Mesodermal cell (in vitro differentiated cells): ENCODE data around the gene ZP4.
"Not testable (repeated sequence)": the region's sequence is repeated elsewhere in the genome, so short reads cannot be mapped to it uniquely, and the experiment has no call there.

ENCODE experiments used
- H3K27ac ChIP-seq: 2 replicates; pipeline ENCODE4 v1.7.0; 2013; ENCODE audit warnings: mild to moderate bottlenecking, low read depth, low read length, moderate library complexity; ENCODE audit not compliant: severe bottlenecking
- H3K36me3 ChIP-seq: 2 replicates; pipeline ENCODE4 v1.7.1; 2013; ENCODE audit warnings: mild to moderate bottlenecking, low read length, moderate library complexity; ENCODE audit not compliant: control insufficient read depth, insufficient read depth
- H3K4me1 ChIP-seq: one replicate; pipeline ENCODE4 v1.7.1; 2013; ENCODE audit warnings: mild to moderate bottlenecking, low read length; ENCODE audit not compliant: insufficient read depth, control insufficient read depth, poor library complexity, severe bottlenecking
- H3K4me3 ChIP-seq: 2 replicates; pipeline ENCODE4 v1.7.0; 2013; ENCODE audit warnings: low read length, control low read depth, mild to moderate bottlenecking; ENCODE audit not compliant: insufficient read depth, poor library complexity, severe bottlenecking; ENCODE audit errors: extremely low read depth
- H3K9me3 ChIP-seq: 2 replicates; pipeline ENCODE4 v1.7.1; 2013; ENCODE audit warnings: mild to moderate bottlenecking, low read length, moderate library complexity; ENCODE audit not compliant: control insufficient read depth
- WGBS, 2 experiments: methylation state at CpG; one replicate each; pipeline ENCODE4 v1.1.5; 2013; ENCODE audit warnings: missing lambda C conversion rate in 2 of 2; ENCODE audit not compliant: insufficient coverage in 2 of 2; 5-methylcytosine and 5-hydroxymethylcytosine counted together

ZP4 gene

DNA sequence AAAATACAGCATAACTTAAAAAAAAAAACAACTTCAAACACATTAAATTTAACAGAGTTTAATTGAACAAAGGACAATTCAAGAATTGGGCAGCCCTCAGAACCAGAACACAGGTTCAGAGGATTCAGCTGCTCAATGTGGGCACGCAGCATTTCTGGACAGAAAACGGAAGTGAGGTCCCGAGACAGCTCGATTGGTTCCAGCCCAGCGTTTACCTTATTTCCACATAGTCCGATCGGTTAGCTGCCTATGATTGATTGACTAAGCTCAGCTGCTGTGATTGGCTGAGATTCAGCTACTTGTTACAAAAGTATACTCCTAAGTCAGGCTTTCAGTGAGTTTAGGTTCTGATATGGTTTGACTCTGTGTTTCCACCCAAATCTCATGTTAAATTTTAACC is 33.3 kb downstream of the ZP4 start:
- Histone ChIP-seq H3K9me3 (no peaks in the 10 kb centered on the region), H3K4me1 (no peaks in the 10 kb centered on the region), H3K36me3 (no peaks in the 10 kb centered on the region), H3K4me3 (no peak overlapping the region), H3K27ac (no peak overlapping the region)
- 90 to 96% methylated on average over 7 of the region's 7 CpGs for WGBS, 2 experiments

DNA sequence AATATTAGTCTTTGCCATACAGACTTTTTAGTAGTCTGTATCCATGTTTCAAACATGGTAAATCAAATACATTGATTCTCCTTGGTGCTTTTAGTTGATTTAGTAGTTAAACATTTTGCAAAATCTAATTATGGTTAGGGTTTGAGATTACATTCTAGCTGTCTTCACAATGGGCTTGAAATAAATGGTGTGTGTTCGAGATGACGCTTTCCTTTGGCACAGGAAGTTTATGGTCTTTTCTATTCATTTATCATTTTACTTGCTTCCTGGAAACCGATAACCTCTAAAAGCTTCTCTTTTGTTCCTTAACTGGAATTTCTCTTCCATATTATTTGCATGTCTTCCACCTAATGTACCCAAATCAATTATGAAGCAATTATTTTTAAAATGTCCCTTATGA is 38.4 kb downstream of the ZP4 start:
- 100% methylated on average over 1 of the region's 3 CpGs for WGBS, 2 experiments
- Histone ChIP-seq H3K27ac (no peak overlapping the region), H3K9me3 (no peaks in the 10 kb centered on the region), H3K4me1 (no peaks in the 10 kb centered on the region), H3K36me3 (no peaks in the 10 kb centered on the region), H3K4me3 (no peak overlapping the region)

DNA sequence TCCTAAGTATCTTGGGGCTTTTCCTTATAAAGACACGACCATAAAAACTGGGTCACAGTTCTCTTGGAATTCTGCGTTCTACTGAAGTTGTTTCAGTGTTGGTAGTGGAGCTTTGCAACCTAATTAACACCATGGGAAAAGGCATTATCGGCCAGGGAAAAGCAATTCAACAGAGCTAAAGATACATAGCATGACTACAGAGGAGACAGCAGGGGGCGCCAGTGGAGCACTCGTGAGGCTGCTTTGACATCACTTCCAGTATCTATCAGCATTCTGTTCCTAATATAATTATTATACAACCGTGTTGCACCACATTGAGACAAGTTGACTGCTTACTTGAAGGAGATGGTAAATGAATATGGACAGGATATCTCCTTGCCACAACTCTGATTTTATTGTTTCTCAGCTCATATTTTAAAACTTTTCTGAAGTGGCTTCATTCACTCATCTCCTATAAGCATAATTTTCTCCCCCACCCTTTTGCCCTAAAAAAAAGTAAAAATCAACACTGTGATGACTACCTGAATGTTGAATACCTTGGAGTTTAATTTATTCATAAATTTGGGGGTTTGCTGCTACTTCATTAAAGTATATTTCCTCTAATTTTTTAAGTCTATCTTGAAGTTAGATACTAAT is 39.4 kb downstream of the ZP4 start:
- Histone ChIP-seq H3K36me3 (no peaks in the 10 kb centered on the region), H3K27ac (no peak overlapping the region), H3K9me3 (no peaks in the 10 kb centered on the region), H3K4me1 (no peaks in the 10 kb centered on the region), H3K4me3 (no peak overlapping the region)
- WGBS, 2 experiments = 22% methylated on average over 2 to 3 of the region's 6 CpGs

DNA sequence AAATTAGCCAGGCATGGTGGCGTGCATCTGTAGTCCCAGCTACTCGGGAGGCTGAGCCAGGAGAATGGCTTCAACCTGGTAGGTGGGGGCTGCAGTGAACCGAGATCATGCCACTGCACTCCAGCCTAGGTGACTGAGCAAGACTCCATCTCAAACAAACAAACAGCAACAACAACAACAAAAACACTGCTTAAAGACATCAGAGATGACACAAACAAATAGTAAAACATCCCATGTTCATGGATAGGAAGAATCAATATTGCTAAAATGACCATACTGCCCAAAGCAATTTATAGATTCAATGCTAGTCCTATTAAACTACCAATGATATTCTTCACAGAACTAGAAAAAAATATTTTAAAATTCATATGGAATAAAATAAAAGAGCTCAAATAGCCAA is 47.2 kb downstream of the ZP4 start:
- not testable (repeated sequence) for H3K27ac ChIP-seq, H3K9me3 ChIP-seq, H3K4me3 ChIP-seq, H3K36me3 ChIP-seq, H3K4me1 ChIP-seq
- WGBS, 2 experiments = 74 to 100% methylated on average over 1 to 3 of the region's 3 CpGs

DNA sequence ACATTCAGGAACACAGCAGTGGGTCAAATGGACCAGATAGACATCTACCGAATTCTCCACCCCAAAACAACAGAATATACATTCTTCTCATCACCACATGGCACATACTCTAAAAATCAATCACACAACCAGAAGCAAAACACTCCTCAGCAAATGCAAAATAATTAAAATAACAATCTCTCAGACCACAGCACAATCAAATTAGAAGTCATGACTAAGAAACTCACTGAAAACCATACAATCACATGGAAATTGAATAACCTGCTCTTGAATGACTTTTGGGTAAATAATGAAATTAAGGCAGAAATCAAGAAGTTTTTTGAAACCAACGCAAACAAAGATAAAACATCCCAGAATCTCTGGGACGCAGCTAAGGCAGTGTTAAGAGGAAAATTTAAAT is 49.2 kb downstream of the ZP4 start:
- WGBS, 2 experiments = 60 to 67% methylated on average over 1 of the region's 3 CpGs
- H3K9me3 ChIP-seq = no peaks in the 10 kb centered on the region
- no peak overlapping the region for H3K27ac ChIP-seq
- H3K4me3 ChIP-seq = no peak overlapping the region
- H3K4me1 ChIP-seq = no peaks in the 10 kb centered on the region
- no peaks in the 10 kb centered on the region for H3K36me3 ChIP-seq

DNA sequence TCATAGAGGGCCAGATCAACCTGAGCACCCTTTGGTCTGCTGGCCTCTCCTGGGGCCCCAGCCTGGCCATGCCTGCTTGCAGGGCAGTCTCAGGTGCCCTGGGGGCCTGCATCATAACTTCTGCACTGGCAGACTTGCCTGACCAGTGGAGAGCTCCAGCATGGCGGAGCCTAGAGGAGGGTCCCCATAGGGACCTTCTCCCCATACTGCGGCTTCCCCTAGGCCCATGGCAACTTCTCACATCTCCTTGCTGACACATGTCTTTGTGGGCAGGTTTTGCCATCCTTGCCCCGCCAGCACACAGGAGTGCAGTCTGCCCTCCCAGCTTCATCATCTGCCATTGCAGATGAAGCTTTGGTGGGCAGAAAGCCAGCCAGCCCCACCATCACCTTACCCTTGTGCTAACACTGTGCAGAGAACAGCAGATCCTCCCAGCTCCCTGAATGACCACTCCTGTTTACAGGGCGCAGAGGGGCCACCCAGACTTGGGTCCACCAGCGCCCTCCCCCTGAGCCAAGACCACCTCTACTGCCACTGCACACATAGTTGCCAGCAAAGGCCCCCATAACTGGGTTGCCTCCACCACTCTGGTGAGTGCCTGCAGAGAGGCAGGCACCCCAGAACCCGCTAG is 51.7 kb downstream of the ZP4 start:
- Histone ChIP-seq H3K4me1 (no peaks in the 10 kb centered on the region), H3K36me3 (no peaks in the 10 kb centered on the region), H3K27ac (no peak overlapping the region), H3K4me3 (no peak overlapping the region), H3K9me3 (no peaks in the 10 kb centered on the region)
- WGBS, 2 experiments = 82 to 87% methylated on average over 5 of the region's 6 CpGs

DNA sequence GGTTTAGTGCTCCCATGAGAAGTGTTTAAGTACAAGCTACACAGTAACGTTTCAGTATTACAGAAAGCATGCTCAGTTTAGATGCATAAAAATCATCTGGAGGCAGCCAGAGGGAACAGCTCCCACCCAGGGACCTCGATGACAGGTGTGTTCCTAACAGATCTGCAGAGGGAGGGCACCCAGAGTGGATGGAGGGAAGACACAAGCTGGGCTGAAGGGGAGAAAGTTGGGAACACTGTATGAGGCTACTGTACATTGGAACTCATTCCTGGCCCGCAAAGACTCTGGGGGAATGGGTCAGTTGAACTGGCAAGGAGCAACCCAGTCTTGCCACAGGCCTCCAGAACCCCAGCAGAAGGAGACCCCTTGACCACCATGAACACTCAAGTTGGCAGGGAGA is 52.4 kb downstream of the ZP4 start:
- Histone ChIP-seq H3K4me3 (no peak overlapping the region), H3K4me1 (no peaks in the 10 kb centered on the region), H3K9me3 (no peaks in the 10 kb centered on the region), H3K36me3 (no peaks in the 10 kb centered on the region), H3K27ac (no peak overlapping the region)
- WGBS, 2 experiments = 70 to 72% methylated on average over 2 of the region's 3 CpGs

DNA sequence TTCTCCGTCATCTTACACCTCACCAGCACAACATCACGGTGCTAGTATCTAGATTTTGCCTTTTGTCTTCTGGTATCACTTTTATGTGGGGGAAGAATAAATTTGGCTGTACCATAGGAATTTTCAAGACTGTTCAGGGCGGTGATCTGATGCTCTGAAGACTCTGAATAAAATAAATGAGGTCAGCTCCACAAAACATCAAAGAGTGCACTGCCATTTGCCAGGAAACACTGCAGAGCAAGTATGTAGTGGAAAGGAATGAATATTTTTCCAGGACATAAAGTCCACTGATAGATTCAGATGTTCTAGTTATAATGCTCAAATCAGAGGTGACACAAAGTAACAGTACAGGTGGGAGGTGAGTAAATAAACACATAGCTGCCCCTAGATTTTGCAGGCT is 56.3 kb downstream of the ZP4 start:
- Histone ChIP-seq H3K4me1 (no peaks in the 10 kb centered on the region), H3K4me3 (no peak overlapping the region), H3K9me3 (no peaks in the 10 kb centered on the region), H3K36me3 (no peaks in the 10 kb centered on the region), H3K27ac (no peak overlapping the region)
- WGBS, 2 experiments = 86 to 100% methylated on average over 1 to 2 of the region's 3 CpGs

DNA sequence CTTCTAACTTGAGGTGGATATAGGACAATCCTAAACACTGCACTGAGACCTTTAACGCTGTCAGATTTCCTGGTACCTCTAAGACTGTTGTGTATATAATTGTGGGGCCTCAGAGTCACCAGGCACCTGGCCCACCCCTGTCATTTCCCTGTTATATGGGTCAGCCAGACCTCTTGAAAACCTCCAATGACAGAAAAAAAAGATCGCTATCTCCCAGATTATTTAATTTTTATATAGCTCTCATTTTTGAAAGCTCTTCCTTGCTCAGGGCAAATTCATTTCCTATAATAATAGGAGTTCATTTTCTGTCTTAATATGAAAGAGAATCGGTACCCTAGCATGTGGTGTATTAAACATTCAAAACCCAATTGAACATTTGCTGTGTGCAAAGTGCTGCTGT is 56.7 kb downstream of the ZP4 start:
- H3K9me3 ChIP-seq = no peaks in the 10 kb centered on the region
- no CpG with 5 or more reads among the region's 3 CpGs for WGBS, 2 experiments
- no peak overlapping the region for H3K27ac ChIP-seq
- H3K36me3 ChIP-seq = no peaks in the 10 kb centered on the region
- H3K4me3 ChIP-seq = no peak overlapping the region
- H3K4me1 ChIP-seq = no peaks in the 10 kb centered on the region

DNA sequence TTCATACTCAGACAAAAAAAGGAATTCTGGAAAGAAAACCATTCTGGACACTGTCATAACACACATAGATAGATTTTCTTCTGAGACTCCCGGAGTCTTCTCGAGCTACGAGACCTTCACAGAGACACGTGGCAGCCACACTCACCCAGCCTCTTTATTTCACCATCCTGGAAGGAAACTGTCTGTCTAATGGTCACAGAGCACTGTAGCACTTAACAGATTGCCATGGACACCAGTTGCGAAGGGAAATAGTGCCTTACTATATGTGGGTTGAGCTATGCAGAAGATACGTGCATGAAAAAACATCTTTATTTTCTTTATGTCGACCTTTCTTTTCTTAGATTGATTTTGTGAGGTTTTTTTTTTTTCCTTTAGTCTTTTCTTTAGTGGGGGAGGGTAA is 57.9 kb downstream of the ZP4 start:
- Histone ChIP-seq H3K36me3 (no peaks in the 10 kb centered on the region), H3K4me3 (no peak overlapping the region), H3K27ac (no peak overlapping the region), H3K9me3 (no peaks in the 10 kb centered on the region), H3K4me1 (peaks cover 4% of the 10 kb centered on the region)
- 78 to 95% methylated on average over 4 of the region's 7 CpGs for WGBS, 2 experiments
